Activated CD4-positive, alpha-beta T cell treated with anti-CD3 and anti-CD28 coated beads for 24 hours (primary cell): ENCODE results near the gene STXBP6.
"Not testable (repeated sequence)": the region's sequence is repeated elsewhere in the genome, so short reads cannot be mapped to it uniquely, and the experiment has no call there.

Experiments used
- DNase-seq, 2 donors: peaks; one replicate each; pipeline ENCODE4 v3.0.0-alpha.2; 2020; ENCODE audit warnings: low read depth in 2 of 2

The STXBP6 gene

DNA sequence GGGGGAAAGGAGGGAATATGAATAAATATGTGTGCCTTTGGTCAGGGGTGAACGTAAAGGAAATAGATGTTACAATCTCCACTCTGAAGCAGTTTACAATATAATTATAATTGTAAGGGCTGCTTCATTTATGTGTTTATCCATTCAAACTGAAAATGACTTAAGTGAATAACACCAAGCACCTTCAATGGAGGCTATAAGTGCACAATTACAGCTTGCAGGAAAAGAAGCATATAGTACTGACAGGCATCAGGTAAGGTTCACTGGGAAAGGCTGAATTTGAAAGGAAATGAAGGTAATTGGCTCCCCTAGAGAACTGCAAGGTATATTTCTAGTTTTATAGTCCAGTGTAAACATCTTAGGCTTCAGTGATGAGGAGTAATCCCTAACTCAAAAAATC, 192.7 kb downstream of the STXBP6 start:
- no peak for DNase-seq

DNA sequence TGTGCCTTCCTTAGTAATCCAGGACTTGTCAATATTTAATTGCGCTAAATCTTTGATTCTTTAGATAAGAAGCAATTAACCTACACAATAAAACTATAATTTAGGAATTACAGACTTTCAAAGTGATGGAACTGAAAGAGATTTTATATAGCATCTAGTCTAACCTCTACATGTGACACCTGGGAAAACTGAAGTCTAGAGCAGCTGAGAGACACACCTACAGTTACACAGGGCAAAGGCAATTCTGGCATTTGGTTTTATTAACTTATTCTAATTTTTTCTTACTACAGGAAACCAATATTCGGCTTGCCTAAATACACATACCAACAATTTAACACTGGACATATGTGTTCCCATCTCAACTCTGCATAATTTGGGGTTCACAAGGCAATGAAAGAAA, 196.5 kb downstream of the STXBP6 start:
- no peak for DNase-seq

DNA sequence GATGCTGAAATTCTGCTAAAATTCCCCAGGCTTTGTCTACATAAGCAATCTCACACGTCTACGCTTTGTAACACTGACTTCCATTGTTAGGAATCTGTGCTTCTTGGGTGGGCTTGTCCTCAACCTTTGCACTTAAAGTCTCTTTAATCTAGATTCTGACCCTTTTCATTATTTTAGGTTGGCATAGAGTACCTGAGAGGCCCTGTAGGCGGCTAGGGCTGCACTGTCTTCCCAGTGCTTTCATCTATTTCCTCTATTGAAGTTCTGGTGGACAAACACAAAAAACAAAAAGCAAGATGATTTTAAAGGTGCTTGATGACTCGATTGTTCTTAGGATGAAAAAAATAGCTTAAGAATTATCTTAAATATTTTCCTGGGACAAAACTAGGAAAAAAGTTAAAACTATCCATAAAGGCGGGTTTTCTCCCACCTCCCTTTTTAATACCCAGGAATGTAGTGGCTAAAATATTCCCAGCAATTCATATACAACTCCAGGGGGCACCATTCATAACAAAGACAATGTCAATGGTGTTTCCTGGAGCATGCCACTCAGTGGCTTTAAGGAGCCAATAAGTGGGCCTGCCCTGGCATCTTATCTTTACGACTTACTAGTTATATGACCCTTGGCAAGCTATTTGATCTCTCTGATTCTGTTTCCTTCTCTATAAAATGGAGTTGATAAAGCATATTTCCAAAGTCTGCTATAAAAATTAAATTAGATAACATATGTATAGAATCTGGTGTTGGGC, 197.5 kb downstream of the STXBP6 start:
- no peak for DNase-seq

DNA sequence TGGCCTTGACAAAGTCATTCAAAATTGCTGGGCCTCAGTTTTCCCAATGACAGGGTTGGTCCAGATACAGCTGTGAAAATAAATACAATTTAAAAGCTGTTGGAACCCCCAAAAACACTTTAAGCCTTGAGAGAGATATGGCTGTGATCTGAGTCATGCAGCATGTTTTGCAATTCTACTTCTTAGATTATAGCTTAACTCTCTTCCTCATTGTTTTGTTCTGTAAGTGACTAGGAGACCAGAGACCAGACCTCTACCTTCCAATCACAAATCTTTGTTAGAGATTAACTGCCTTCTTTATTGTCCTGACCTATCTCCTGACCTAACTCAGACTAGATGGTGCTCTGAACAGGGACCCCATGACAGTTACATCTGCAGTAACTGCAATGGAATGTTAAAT, 198.1 kb downstream of the STXBP6 start:
- DNase-seq, result no peak

DNA sequence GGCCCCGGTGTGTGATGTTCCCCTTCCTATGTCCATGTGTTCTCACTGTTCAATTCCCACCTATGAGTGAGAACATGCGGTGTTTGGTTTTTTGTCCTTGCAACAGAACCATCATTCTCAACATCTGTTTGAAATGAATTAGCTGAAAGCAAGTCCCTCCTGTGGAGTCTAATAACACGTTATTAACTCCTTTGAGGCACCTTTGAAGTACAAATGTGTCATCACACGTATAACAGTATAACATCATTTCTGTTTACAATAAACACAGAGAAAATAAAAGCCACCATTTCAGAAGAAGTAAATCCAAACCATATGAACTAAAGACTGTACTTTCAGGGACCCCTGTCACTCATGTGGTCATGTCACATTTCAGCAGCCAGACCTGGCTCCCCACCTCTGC, 198.5 kb downstream of the STXBP6 start:
- no peak for DNase-seq

DNA sequence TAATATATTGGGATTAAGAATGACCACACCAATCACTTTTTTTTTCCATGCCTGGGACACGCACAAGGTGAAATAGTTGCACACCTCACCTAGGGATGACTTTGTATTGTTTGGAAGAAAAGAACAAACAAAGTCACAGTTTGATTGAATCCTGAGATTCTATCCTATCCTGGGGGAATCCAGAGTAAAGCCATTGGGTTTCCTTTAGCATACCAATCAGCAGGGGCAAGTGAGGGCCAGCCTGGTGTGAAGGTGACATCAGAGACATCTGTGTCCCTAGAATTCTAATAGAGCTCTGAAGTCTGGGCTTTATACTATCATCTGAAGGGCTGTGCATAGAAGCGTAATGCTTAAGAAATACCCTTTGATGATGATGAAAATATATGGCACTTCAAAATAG, 199.9 kb downstream of the STXBP6 start:
- DNase-seq, result no peak

DNA sequence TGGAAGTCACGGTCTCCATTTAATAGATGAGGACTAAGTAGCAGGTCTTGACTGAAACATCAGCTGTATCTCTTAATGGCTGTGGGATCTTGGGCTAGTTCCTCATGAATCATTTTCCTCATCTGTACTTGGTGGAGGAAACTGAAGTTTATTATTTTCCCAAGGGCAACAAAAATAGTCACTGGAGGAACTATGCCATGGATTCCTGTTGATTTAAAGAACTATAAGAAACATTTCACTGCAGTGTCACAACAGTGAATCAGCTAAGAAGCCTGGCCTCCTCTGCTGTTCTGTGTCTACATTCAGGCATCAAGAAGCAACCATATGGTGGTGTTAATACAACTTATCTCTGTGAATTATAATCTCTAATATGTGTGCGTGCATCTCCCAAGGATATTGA, 200.5 kb downstream of the STXBP6 start:
- DNase-seq, result no peak

DNA sequence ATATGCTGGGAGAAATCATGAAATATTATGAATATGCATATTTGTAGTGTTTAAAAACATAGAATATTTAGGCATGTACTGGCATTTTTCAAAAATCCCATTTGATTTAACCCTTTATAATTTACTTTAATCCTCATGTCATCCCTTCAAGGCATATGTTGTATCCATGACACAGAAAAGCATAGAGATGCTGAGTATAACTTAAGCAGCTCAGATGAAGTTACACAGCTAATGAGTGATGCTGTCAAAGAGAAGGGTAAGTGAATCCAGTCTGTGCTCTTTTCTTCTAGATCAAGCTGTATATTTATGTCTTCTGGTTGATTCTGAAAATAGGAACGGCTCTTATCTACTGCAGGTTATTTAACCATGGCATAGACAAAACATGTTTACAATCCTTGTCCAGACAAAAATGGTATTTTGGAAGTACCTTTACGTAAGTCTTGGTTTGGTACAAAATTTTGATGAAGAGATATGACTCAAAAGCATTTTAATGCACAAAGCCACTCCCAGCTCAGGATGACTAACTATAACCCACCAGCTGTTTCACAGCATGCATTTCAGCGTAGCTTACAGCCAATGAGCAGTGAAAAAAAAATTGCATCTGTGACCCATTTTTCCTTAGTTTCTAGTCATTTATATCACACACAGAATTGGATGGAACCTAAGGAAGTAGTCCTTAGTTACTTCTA, 201.7 kb downstream of the STXBP6 start:
- no peak for DNase-seq

DNA sequence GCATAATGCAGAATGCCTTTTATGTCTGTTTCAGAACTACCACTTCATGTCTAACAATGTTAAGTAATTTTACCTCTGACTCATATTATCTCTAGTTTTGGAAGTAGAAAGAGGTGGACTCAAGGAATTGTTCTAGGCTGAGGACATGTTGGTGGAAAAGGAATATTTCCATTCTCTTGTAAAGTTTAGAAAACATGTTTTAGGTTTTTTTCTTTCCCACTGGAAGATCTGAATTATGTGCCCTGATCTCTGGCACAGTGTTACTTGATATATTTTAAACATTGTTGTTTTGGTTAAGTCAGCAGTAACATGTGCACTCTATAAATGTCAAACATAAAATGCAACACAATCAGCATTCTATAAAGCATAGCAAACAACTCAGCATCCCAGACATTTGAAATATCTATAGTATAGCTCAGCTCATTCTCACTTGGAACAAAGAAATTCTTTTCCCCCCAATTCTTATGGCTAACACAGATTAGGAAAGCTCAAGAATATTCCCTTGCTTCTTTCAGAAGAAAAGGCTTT, 202.3 kb downstream of the STXBP6 start:
- DNase-seq, result no peak

DNA sequence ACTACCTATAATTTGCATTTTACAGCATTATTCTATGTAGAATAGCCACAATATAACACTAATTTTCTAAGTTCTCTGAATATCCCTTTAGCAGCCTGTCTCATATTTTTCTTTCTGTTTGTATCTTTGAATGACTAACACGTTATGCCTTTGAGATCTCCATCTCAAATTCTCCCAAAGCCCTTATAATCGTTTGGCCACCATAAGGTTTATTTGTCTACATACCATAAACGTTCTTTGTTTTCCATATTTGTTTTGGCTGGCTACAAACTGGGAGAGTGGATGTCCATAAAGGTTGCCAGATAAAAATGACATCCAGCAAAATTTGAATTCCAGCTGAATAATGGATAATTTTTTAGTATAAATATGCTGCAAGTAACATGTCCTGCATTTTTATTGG, 203.7 kb downstream of the STXBP6 start:
- DNase-seq, result no peak

DNA sequence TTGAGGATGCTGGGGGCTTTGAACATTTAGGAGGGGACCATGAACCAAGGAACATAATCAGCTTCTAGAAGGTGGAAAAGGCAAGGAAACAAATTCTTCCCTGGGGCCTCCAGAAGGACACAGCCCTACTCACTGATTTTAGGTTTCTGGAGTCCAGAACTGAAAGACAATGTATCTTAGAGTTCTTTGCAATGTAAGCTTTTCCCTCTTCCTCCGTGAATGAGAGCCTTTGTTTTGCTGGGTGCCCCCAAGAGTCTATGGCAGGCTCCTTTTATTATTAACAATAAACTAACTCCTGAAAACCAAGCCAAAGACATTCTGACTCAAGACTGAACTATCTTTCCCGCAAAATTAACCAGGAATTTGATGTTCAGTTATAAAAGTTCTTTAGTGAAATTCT, 204.1 kb downstream of the STXBP6 start:
- no peak for DNase-seq

DNA sequence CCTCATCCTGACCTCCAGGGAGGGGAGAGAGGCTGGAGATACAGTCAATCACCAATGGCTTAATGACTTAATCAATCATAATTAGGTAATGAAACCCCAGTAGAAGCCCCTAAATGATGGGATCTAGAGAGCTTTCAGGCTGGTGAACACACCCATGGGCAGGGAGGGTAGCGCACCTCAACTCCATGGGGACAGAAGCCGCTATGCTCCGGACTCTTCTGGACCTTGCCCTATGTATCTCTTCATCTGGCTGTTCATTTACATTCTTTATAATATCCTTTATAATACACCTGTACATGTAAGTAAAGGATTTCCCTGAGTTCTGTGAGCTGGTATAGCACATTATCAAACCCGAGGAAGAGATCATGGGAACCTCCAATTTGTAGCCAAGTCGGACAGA, 205.9 kb downstream of the STXBP6 start:
- DNase-seq, result no peak

DNA sequence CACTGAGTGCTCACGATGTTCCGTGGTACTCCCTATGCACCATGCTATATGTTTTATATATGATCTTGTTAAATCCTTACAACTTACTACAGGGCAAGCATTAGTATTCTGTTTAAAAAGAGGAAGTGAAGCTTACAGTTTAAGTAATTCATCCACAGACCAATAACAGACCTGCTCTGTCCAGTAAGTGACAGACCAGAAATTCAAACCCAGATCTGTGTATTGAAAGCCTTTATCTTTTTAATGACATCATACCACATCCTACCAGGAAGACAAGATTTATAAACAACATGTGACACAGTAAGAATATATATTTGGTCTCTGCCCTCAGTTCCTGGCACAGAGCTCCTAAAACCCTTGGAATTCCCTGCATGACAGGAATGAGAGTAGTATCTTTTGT, 206.5 kb downstream of the STXBP6 start:
- no peak for DNase-seq

DNA sequence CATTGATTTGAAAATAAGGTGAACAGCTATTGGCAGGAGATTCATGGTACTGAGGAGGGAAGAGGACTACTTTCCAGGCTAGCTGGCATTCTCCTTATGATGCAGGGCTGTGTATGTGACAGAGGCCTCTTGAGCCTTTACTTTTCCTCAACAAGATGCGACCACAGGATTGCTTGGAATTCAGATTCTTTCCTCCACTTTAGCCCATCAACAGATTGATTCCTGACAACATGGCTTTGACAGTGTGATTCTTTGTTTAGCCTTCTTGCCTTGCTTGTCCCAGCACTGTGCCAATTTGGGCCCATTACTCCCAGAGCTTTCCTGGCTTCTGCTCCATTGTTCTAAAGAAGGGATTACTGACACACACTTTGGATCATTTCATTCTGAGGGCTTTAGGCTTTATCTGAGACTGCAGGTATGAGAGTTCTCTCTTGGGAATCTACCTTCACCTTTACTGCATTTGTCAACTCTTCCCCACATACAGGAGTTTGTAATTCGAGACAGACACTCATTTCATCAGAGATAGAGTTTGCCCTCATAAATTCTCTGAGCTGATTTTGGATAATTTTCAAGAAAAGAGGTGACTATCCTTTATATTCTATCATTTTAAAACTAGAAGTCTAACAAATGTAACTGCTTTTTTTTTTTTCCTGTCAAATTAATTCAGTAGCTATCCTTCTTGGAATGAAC, 209.6 kb downstream of the STXBP6 start:
- no peak for DNase-seq

DNA sequence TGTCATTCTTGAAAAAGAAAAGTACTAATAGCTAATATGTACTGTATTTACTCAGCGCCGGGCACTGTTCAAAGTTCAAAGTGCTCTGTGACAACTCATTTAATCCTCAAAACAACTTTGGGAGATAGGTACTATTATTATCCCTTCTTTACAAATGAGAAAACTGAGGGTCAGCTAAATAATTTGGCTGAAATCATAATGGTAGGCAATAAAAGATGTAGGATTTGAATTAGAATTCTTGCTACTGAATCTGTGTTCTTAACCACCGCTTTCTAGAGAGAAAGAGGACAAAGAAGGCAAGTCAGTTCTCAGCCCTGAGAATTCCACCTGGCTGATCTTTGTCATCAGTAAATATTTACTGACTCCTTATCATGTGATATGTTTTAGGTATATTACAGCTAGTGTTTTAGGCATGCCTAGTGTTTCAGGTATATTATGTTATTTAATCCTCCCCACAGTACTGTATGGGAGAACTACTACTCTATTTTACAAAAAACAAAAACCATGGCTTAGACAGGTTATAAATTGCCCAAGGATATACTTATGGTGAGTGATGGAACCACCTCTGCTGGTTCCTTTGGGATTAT, 210.2 kb downstream of the STXBP6 start:
- DNase-seq, result no peak

DNA sequence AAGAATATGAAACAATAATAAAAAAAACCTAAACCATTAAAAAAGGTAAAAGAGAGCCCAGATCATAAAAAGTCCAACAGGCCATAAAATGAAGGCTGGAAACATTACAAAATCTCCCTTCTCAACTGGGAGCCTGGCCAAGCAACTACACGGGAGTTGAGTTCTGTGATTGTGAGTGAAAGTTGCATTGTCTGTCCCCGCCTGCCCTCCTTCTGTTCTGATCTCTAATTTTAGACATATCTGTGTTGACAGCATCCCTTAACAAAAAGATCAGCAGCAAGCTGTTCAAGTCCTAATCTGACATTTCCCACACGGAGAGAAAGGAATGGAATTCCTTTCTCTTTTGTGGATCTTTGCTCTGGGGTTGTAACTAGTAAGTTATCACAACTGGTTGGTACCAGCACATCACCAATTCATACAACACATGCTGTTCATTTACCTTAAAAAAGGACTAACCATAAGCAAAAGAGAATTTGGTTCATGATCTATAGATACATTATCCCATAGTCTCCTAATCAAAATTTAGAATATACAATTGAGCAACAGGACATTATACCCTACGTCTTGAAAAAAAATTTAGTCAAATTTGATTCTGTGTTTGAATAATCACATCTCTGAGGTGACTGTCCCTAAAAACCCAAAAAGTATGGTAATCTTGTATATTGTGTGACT, 210.9 kb downstream of the STXBP6 start:
- no peak for DNase-seq

DNA sequence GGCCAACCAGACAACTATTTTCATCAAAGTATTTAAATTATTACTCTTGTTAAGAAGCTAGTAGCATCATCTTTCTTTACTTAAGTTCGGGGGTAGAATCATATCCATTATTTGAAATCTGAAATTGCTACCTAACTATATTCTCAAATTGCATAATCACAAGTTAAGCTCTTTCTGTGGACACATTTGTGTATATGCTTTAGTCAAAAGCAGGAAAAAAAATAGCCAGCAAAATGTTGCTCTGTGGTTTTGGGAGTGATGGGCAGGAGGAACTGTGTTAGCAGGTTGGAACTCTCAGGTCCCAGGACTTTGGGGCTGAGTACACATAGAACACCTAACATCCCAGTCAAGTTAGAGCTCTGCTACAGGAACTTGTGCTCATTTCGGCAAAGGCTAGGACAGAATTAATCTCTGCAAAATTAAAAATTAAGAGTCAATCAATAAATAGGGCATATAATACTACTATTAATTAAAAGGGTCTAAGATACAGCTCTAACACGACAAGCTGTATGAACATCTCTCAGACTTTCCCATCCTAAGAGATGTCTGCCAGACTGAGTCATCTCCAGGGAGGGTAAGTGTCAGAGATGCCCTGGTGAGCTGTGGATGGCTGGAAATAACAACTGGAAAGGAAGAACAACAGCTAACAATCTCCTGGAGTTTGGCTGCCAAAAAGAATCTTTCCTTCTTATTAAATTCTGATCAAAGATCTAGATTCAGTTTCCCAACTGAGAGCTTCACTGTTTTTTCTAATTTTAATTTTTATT, 212.5 kb downstream of the STXBP6 start:
- DNase-seq, result no peak

DNA sequence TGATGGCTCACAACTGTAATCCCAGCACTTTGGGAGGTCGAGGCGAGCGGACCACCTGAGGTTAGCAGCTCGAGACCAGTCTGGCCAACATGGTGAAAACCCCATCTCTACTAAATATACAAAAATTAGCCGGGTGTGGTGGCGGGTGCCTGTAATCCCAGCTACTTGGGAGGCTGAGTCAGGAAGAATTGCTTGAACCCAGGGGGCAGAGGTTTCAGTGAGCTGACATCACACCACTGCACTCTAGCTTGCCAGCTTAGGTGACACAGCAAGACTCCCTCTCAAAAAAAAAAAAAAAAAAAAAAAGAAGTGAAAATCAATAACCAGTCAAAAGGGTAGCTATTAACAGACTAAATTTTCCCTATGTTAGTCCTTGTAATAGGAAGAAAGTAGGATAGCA, 213.6 kb downstream of the STXBP6 start:
- DNase-seq, result not testable (repeated sequence)

DNA sequence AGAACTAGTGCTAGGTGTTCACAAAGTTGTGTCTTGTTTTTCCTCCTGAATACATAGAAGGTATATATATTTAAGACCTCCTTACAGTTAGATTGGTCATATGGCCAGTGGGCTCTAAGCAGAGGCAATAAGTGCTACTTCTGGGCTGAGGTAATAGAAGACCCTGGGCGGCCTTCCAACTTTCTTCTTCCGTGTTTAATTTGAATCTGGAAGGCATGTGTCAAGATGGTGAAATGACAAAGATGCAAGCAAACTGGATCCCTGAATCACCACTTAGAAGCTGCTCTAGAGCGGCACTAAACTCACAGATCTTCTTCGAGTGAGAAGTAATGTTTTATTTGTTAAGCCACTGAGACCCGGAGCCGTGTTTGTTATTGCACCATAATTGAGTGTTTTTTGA, 215.0 kb downstream of the STXBP6 start:
- DNase-seq, result no peak

DNA sequence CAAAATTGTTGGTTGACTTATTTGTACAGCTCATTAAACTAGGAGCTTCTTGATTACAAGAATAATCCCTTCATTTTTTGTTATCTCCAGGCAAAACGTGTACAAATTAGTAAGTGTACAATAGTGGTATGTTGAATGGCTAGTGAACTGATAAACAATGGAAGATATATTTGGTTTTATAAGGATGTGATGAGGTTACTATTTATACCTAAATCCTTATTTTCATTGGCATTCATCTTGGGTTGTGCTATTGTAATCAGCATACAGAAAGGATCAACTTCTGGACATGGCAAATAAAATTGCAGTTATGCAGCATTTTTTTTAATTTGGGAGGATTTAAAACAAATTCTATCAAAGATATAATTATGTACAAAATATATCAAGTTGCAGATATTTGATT, 216.6 kb downstream of the STXBP6 start:
- no peak for DNase-seq

DNA sequence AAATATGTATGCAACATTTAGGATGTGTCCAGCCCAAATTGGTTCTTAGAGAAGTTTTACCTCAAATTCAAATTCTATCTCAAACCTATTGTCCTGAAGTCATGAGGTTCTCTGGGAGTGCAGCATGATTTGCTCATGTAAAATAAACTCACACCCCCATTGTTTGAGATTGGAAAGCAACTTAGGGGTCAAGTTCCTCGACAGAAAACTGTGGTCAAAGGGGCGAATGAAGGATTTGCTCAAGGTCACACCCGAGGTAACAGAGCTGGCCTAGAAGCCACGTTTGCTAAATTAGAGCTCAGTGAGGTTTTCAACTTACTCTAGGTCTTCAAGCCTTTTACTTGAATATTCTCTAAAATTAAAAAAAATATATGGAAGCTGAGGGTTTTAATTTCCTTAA, 218.3 kb downstream of the STXBP6 start:
- no peak for DNase-seq
